Measurements from ENCODE around the gene KRT80.

Gene KRT80

DNA sequence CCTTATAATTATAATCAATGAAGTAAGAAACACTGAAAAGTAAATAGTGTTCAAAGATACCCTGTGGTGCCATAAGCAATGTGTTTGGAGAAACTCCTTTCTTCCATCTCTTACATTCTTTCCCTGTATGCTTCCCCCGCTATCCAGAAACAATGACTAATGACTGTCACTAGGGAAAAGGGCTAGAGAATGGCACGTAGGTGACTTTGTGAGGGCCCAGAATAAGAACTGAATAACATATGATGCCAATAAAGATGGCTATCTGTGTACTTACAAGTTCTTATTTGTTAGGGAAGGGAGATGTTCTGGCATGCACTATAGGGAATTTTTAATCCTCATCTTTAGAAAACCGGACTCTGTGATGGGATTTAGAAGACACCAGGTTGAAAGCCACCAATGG is 36.6 kb upstream of the KRT80 start:
- DNase-seq, result no peak

DNA sequence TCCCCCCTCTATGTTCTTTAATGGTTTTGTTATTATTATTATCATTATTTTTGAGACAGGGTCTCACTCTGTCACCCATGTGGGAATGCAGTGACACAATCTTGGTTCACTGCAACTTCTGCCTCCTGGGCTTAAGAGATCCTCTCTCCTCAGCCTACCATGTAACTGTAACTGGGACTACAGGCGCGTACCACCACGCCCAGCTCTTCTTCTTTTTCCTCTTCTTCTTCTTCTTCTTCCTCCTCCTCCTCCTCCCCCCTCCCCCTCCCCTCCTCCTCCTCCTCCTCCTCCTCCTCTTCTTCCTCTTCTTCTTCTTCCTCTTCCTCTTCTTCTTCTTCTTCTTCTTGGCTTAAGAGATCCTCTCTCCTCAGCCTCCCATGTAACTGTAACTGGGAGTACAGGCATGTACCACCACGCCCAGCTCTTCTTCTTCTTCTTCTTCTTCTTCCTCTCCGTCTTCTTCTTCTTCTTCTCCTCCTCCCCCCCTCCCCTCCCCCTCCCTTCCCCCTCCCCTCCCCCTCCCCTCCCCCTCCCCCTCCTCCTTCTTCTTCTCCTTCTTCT is 35.9 kb upstream of the KRT80 start:
- DNase-seq, result no peak

DNA sequence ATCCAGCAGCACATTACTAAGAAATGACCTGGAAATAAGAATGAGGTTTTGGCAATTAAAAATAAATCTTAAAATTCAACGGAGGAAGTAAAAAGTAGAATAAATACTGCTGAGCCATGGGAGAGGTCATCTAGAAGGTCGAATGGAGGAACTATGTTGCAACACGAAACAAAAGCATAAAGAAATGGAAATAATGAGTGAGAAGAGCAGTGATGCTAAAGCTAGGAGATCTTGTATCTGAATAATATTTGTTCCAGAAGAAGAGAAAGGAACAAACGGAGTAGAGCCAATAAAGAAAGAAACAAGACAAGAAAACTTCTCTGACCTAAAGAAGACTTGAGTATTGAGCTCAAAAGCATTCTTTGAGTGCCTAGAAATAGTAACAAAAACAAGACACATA is 34.6 kb upstream of the KRT80 start:
- no peak for DNase-seq

DNA sequence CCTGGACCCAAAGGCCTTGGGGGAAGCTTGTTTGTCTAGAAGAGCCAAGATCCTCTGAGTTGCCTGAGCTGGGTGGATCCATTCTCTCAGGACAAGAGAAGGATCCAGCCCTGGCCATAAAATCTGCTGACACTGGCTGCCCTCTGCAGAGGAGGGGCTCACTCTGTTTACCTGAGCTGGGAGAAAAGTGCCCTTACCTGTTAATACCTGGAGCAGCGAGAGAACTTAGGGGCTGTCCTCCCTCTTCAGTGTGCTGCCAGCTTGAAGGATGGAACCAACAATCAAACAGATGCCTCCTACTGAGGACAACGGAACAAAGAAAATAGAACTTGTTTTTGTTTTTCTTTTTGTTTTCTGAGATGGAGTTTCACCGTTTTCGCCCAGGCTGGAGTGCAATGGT is 33.9 kb upstream of the KRT80 start:
- DNase-seq, result no peak

DNA sequence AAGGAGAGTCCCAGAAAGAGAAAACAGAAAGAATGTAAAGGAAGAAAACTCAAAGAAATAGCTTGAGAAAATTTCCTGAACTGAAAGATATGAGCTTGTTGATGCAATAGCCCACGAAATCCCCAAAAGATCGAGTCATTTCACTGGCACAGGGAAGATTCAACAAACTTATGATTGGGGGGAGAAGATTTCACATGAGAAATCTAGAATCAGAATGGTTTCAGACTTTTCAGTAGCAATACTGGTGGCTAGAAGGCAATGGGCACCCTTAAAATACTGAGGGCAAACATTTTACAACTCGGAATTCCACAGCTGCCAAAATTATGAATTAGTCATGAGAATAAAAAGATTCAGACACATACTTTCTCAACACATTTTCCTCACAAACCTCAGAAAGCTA is 32.3 kb upstream of the KRT80 start:
- no peak for DNase-seq

DNA sequence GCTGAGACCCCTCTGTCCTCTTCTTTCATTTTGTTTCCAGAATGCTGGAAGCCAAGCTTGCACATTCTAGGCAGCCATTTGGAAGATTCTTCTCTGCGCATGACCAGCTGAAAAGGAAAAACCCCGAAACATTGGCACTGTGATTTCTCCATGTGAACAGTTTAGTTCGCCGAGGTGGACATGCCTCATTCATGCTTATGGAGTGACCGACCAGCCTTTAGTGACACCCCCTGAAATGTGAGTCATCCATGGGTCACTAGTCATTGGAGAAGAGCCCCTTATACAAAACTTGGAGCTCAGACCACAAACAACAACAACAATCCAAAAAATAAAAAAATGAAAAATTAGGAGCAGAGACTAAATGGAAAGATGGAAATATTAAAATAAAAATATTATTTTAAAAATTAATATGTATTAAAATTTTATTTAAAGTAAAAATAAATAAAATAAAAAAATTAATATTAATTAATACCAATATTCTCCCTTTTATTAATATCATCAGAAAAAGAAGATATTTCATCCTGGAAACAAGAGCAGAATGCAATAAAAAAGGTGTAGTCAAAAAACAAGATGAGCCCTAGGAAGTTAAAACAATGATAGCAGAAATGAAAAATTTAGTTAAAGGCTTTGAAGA is 31.7 kb upstream of the KRT80 start:
- DNase-seq, result no peak

DNA sequence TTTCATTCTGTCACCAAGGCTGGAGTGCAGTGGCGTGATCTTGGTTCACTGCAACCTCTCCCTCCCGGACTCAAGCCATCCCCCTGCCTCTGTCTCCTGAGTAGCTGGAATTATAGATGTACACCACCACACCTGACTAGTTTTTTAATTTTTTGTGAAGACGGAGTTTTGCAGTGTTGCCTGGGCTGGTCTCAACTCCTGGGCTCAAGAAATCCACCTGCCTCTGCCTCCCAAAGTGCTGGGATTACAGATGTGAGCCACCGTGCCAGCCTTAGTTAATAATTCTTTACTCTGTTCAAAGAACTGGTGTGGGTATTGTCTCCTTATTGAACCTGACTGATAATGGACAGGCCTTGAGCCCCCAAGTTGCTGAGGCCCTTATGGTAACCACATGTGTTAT is 30.9 kb upstream of the KRT80 start:
- no peak for DNase-seq

DNA sequence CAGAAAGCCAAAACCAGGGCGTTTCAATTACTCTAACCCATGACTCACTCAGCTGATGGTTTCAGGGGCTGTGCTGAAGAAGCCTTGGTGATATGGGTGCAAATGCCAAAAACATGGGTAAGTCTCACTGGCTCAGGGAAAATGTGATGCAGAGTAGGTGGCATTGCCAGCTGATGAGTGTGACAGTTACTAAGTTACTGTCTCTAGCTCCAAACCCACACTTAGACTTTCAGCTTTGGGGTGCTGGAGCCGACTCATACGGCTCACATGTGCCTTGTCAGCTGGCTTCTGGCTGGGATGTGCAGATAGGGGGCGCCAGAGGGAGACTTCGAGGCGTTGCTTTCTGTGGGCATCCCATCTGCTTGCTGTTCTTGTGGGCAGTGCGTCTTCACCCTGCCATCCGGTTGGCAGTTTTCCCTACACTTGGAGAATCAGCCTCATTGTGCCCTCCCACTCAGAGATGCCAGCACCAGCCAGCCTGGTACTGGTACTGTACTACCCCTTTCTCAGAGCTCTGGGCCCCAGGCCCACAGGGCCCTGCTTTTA is 30.2 kb upstream of the KRT80 start:
- DNase-seq, result peak; percentile 76

DNA sequence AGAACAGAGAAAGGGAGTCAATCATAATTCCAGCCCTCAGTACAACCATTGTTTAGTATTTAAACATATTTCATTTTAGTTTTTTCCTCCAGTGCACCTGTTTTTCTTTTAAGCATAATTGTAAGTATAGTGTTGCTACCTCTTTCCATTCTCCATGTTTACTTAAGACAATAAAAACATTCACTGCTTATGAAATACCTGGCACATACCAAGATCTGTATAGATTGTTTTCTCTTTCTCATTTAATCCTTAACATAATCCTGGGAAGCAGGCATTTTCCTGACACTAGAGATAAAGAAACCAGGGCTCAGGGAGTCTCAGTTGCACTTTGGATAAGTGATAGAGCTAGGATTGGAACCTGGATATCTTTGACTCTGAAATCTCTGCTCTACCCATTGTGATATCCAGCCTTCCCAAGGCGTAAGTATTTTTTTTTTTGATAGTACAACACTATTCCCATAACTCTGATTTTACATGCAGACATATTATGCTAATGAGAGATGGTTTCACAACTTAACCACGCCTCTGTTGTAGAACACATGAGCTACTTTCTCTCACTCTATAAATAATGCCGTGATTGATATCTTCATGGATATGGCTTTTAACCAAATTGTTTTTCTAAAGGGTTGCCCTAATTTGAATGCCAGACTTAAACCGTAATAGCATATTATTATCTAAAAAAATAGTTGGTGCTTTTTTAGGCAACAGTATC is 29.4 kb upstream of the KRT80 start:
- DNase-seq, result no peak

DNA sequence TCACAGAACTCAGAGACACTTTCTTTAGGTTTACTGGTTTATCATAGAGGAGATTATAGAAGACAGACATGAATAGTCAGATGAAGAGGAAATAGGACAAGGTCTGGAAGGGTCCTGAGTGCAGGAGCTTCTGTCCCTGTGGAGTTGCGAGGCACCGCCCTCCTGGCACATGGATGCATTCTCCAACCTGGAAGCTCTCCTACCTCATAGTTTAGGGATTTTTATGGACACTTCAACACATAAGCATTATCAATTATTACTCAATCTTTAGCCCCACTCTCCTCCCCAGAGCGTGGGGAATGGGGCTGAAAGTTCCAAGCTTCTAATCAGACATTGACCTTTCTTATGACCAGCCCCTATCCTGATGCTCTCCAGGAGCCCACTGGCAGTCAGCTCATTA is 28.7 kb upstream of the KRT80 start:
- DNase-seq, result no peak

DNA sequence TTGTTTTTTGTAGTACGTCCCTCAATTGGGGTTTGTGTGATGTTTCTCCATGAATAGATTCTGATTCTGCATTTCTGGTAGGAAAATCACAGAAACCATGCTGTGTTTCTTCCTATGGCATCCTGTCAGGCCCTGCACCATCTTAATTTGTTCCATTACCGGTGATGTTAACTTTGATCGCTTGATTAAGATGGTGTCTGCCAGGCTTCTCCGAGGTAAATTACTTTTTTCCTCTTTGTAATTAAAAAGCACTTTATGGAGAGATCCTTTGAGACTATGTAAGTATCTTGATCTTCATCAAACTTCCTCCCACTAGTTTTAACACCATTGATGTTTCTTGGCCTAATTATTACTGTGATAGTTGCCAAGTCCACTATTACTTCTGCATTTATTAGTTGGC is 26.2 kb upstream of the KRT80 start:
- no peak for DNase-seq

DNA sequence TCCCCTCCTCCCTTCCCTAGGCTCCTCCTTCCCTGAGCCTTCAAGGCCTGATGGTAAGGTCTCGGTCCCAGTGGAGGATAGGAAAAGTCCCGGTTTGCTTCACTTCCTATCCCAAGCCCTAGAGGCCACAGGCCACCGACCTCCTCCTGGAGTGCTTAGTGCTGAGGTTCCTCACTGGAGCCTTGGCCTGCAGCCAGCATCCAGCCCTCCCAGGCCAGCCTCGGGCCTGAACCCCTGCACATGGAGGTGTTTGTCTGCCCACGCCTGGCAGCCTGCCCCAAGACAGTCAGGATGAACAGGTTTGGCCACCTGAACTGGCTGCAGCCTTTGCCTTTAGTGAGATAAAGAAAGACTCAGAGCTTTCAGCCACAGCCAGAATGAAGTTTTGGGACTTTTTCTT is 25.4 kb upstream of the KRT80 start:
- no peak for DNase-seq

DNA sequence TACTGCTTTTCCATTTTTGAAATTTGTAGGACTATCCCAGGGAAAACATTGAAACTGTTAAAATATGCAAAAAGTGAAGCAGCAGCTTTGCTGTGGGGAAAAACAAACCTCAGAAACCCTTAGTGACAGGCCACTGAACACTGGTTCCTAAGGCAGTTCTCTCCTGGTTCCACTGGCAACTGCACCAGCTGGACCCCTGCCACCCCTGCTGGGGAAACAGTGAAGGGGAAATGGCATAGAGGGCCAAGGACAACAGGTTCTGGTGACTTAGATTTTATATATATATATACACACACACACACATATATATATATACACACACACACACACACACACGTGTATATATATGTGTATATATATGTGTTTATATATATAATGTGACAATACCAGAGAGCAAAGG is 25.0 kb upstream of the KRT80 start:
- peak; percentile 0 for DNase-seq

DNA sequence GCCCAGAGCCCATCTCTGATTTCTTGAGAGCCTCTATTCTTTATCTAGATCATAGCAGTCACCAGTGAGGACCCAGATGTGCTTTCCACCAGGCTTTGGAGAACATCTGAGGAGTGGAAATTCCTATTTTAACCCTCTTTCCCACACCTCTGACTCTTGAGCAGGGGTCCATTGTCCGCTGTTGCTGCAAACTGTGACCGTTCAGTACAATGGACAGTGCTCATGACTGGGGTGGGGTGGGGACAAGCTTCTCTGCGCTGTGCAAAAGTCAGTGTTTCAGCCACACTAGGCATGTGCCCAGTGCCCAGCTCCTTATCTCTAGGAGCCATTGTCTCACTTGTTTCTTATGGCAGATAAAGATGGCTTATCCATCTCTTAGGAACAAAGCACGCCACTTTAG is 24.3 kb upstream of the KRT80 start:
- peak; percentile 8 for DNase-seq

DNA sequence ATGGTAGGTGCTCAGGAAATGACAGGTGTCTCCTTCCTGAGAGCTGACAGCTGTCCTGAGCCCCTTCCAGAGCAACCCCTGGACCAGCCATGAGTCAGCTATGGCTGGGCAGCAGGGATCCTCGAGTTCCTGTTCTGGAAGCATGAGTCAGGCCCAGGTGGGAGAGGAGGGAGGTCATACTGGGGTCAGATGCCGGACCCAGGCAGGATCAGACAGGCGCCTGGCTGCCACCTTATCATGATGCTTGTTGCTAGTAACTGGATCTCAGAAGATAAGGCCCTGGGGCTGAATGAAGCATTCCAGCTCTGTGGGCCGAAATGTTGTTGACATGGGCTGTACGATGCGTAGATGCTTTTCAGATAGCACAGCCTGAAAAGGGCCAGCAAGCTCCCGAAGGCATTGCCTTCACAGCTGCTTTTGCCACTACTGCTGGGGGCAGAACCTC is 23.8 kb upstream of the KRT80 start:
- peak; percentile 2 for DNase-seq

DNA sequence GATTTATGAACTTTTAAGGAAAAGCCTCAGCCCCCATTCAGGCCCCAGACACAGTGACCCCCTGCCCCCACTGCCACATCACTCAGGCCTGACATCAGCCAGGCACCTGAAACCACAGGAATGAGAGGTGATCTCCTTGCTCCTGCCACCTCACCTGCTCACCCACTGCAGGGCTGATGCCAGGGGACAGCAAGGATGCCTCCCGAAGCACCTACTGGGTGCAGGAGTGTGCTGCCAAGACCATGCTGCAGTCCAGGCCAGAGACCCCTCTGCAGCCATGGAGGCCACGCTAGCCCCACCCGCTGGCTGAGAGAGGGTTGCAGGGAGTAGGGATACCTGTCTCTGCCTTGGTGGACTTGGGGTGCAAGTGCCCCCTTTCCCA is 22.6 kb upstream of the KRT80 start:
- no peak for DNase-seq

DNA sequence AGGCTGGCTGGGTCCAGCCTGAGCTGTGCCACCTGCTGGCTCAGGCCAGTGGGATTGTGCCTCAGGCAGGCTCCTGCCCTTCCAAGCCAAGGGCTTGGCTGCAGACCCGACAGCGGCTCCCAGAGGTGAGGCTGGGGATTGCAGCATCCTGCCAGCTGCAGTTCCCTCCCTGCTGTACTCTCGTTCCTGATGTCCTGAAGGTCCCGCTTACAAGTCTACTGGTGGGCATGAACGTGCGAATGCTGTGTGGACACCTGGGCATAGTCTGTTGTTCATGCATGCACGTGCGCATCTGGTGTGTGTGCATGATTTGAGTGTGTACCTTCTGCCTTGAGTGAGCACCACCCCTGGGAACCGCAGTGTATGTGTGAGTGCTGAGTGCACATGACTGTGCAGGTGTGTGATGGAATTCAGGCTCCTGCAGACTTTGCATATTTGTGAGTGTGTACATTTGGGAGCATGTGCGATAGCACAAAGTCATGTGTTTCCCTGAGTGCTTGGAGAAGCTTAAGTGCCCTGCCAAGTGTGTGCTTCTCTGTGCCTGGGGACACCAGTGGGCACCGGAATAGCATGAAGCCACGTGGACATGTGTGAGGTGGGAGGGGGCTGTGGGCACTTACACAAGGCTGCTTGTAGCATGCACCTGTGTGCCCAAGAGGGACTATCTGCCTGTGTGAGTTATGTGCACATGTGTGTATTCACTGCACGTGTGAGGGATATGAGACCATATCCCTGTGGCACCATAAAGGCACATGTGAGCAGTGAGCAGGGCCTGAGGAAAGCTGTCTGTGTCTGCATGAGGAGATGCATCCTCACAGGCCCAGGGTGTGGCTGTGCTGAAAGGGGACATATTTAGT is 22.0 kb upstream of the KRT80 start:
- DNase-seq, result peak; percentile 48

DNA sequence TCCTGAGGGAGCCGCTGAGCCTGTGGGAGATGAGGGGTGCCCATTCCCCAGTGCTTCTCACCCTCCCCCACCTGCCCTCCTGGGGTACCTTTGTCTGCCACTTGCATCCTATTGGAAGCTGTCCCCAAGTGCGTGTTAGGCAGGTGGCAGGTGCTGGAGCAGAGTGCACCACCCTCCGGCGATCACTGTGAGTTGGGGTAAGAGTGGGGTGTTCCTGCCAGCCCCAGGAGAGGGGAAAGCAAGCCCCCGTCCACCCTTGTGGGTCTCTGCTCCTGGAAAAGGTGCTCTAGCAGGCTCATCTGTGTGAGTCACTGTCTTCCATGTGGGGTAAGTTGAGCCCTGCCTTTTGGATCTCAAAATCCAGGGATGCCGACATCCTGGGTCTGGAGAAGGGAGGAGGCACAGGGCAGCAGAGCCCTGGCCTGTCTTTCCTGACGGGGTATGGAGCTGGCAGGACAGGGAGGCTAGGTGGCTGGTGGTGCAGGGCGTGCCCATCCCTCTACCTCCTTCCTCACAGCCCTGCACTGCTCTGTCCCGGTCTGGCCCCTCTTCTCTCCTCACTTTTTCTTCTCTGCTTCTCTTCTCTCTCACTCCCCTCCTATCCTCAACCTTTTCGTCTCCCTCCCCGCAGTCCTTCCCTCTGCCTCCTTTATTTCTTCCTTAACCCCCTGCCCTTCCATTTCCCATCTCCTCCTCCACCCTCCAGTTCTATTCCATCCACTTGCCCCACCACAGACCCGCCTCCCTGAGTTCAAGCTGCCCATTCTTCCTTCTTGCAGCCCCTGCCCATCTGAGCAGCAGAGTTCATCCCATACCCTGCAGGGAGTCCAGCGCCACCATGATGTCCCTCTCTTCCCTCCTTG is 21.1 kb upstream of the KRT80 start:
- DNase-seq, result no peak

DNA sequence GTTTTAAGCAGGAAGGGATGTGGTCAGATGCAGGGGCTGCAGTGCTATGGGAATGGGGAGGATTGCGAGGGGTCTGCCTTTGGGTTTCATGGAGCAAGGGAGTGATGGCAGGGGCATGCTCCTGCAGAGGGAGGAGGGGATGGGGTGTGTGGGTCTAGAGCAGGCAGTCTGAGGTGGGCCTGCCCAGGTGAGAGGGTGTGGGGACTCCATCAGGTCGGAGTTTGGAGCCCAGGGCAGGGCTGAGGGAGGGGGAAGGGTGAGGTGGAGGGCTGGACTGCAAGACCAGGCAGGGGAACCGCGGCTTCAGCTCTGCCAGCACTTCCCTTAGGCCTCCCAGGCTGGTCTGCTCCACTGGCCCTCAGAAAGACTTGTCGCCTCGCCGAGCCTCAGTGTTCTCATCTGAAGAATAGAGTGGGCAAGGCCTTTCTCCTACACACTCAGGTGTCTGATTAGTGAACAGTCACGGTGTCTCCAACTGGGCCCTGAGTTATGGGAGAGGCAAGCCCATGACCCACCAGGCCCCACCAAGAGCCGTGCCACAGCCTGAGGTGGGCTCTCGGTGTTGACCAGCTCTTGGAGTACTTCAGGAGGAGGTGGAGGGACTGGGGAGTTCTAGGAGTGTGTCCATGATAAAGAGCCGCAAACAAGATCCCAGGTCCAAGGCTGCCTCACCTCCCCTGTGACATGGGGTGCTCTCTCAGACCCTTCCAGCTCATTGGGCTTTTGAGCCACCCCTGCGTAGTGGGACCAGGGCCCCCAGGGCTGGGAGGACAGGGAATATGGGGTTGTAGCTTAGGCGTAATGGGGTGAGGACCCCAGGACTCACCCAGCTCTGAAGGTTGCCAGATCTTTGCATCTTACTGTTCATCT is 20.1 kb upstream of the KRT80 start:
- DNase-seq, result no peak

DNA sequence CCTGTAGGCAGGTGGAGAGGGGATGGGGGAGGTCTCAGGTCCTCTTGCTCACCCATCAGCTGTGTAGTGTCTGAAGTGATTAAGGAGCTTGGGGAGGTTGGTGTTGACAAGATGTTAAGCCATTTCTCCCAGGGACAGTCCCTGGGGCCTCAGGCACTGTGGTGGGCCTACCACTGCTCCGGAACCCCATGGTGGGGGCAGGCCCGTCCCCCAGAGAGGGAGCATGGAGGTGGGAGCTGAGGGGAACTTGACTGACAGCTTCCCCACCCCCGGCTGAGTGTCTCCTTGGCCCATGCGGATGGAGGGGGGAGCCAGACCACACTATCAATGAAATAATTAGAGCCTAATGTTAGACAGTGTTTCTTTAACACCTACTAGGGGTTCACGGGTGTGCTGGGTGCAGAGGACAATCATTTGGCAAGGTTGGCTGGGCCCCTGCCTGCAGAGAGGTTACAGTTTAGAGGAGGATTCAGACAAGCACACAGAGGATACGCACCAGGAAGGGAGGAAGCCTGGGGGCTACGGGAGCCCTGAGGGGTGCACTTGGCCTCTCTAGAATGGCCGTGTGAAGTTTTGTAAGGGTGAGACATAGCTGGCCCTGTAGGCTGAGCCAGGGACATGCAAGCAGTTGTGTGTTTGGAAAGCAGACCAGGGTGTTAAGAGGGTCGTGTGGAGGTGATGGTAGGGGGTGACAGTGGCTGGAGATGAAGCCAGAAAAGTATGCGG is 19.3 kb upstream of the KRT80 start:
- no peak for DNase-seq
